DMS153 treated with DMSO at 0.1 percent for 48 hours (cell line): ENCODE data around the gene FARSA.
"Not testable (repeated sequence)": the region's sequence is repeated elsewhere in the genome, so short reads cannot be mapped to it uniquely, and the experiment has no call there.

Experiments
- DNase-seq: peaks from one replicate; lab custom pipeline; 2025; ENCODE audit not compliant: unreplicated experiment; lab: John Stamatoyannopoulos, UW

FARSA gene

DNA sequence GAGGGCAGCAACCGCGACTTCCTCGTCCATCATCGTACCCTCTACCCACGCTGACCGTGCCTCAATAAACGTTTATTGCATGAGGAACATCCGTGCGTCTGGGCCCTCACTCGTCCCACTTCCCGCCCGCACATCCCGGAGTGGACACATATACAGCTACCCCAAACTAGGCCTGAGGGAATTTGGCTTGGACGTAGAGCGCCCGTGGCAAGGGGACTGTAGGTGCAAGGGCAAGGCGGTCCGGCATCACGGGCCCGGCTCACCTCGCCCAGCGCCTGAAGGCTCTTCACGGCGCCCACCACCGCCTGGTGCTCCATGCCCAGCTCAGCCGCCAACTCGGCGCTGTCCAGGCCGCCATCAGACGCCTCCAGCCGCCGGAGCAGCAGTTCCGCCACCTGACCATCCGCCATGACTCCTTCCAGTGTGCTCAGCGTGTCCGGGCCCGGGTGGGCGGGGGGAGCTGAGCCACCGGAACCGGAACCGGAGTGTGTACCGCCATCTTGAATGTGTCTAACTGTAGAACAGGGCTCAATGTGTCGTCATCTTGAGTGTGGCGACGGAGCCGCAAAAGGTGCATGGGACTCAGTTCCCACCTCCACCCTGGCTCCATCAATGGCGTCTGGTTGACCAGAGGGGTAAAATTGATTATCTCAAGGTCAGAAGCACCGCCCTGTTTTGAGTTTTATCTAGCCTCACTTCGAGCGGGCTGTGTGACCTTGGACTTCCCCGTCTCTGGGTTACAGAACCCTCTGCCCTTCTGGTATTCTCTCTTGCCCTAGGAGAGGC, at the start of gene FARSA:
Gene FARSA, minus strand, starts transcription at position 425 of the 786 bp plus-strand sequence. Its CDS starts 15 bp downstream, at position 410.
- DNase-seq = peak; percentile 87

- no peak for DNase-seq
These were observed 49.6 kb upstream of the FARSA start for GRCh38 chr19:12983091-12983490.

DNA sequence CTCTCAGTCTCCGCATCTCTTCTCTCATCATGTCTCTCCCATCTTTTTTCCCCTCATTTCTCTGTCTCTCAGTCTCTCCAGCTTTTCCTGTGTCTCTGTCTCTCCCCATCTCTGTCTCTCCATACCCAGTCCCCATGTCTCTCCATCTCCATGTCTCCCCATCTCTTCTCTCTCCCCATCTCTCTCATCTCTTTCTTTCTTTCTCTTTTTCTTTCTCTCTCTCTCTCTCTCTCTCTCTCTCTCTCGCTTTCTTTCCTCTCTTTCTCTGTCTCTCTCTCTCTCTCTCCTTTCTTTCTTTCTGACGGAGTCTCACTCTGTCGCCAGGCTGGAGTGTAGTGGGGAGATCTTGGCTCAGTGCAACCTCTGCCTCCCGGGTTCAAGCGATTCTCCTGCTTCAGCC, 49.1 kb upstream of the FARSA start:
- no peak for DNase-seq

GRCh38 chr19:12979974-12980373, 46.5 kb upstream of the FARSA start:
- DNase-seq = no peak

- not testable (repeated sequence) for DNase-seq
These were observed 42.6 kb upstream of the FARSA start for GRCh38 chr19:12976109-12976508.

DNA sequence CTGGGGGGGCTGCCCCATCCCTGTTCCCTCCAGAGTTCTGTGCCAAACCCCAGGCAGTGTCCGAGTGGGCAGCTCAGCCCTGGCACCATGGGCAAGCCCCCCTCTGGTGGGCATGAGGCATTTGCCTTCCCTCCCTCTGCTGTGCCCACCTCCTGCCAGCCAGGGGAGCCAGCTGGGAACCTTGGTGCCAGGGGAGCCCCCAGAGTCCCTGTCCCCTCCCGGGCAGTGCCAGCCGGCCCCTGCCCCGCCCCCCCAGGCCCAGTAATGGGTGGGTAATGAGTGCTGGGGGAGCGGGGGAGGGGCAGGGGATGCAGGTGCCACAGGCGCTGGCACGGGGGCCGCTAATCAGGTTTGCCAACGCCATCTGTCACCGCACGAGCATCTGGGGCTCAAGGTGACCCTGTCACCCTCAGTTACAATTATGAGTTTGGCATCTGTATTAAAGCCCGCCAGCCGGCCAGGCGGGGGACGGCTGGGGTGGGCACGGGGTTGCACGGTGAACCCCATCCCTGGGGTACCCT, 41.8 kb upstream of the FARSA start:
- no peak for DNase-seq

- no peak for DNase-seq
These were observed 41.0 kb upstream of the FARSA start for GRCh38 chr19:12974301-12975220.

- DNase-seq = no peak
These were observed 39.7 kb upstream of the FARSA start for GRCh38 chr19:12973236-12973635.

GRCh38 chr19:12970070-12970820, 36.7 kb upstream of the FARSA start:
- no peak for DNase-seq

DNA sequence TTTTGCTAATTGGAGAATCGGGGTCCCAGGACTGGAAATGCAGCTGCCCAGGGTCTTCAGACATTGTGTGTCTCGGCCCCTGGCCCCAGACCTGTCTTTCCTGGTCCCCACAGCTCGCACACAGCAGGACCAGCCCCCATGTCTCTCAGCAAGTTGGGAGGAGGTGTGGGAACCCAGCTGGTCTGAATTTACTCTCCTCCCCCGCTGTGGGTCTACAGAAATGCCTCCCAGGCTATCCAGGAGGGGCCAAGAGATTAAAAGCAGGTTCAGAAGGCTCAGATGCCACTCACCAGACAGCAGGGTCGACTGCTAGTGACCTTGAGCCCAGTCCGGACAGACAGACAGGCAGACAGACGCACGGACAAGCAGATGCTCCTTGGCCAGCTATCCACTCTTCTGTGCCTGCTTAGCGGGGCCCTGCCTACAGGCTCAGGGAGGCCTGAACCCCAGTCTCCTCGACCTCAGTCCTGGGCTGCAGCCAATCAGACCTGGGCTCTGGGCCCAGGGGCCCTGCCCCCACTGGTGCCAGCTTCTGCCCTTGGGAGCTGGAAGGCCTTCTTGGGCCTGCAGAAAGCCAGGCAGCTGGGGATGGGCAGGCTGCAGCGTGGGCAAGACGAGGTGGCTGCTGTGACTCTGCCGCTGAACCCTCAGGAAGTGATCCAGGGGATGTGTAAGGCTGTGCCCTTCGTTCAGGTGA, 35.9 kb upstream of the FARSA start, which contains the start of gene DAND5:
Gene DAND5, plus strand, starts transcription at position 285 of the 697 bp plus-strand sequence. Its CDS starts 85 bp downstream, at position 370.
- no peak for DNase-seq

DNA sequence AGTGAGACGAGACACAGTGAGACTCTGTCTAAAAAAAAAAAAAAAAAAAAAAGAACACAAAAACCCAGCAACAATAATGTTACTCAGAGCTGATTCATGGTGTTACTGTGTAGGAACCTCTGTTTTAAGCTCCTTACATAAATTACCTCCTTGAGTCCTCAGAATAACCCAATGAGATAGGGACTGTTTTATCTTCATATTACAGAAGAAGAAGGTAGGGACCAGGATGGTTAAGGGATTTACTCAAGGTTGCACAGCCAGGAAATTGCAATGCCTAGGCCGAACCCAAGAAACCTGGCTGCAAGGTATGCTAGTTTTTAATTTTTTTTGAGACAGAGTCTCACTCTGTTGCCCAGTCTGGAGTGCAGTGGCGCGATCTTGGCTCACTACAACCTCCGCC, 34.4 kb upstream of the FARSA start:
- DNase-seq = no peak

DNA sequence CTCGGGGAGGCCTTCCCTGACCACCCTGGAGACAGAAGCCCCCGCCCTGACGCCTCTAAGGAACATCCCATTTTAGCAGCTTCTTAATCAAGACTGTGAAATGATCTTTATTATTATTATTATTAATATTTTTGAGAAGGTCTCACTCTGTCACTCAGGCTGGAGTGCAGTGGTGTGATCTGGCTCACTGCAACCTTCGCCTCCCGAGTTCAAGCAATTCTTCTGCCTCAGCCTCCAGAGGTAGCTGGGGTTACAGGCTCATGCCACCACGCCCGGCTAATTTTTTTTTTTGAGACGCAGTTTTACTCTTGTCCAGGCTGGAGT, 32.3 kb upstream of the FARSA start:
- DNase-seq = no peak

GRCh38 chr19:12965017-12965811, 31.7 kb upstream of the FARSA start:
- peak; percentile 67 for DNase-seq

DNA sequence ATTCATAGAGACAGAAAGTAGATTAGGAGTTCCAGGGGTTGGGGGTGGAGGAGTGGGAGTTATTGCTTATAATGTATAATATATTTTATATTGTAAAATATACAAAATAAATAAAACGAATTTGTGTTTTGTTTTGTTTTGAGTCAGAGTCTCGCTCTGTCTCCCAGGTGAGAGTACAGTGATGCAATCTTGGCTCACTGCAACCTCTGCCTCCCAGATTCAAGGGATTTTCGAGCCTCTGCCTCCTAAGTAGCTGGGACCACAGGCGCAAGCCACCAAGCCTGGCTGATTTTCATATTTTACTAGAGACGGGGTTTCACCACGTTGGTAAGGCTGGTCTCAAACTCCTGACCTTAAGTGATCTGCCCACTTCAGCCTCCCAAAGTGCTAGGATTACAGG, 26.0 kb upstream of the FARSA start:
- DNase-seq = no peak

GRCh38 chr19:12957389-12957952, 24.0 kb upstream of the FARSA start:
- peak; percentile 49 for DNase-seq

DNA sequence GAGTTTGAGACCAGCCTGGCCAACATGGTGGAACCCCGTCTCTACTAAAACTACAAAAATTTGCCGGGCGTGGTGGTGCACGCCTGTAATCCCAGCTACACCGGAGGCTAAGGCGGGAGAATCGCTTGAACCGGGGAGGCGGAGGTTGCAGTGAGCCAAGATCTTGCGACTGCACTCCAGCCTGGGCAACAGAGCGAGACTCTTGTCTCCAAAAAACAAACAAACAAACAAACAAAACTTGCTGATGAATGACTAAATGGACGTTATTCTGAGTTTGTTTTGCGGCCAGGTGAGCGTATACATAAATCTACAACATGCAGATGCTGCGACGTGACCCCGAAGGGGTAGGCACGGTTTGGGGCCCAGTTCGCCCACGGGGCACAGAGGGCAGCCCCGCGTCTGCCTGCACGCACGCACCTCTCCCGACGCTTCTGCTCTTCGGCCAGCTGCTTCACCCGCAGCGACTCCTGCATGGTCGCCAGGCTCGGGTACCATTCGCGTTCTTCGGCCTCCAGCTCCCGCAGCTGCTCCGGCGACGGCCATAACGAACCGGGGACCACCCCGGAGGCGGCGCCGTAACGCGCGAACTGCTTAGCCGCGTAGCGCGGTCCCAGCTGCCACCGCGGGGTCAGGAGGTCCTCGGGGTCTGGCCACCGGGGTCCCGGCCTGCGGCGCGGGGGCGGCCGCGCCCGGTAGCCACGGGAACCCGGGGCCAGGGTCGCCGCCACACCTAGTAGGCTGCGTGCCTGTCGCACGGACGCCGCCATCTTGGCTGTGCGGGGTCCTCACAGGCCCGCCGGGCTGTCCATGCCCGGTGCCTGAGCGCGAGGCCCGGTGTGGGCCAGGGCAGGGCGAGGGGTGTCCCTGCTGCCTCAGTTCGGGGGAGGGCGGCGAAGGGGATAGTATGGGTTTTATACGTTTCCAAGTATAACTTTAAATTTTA, 23.2 kb upstream of the FARSA start, which contains the start of gene GADD45GIP1:
Gene GADD45GIP1, minus strand, starts transcription at position 778 of the 943 bp plus-strand sequence. Its CDS starts 11 bp downstream, at position 767.
- DNase-seq = peak; percentile 49

GRCh38 chr19:12955996-12956395, 22.5 kb upstream of the FARSA start:
- no peak for DNase-seq

GRCh38 chr19:12955575-12955974, 22.1 kb upstream of the FARSA start:
- not testable (repeated sequence) for DNase-seq
